ENCODE data around the gene PDSS2.
"Not testable (repeated sequence)": the region's sequence is repeated elsewhere in the genome, so short reads cannot be mapped to it uniquely, and the experiment has no call there.

PDSS2 gene

GRCh38 chr6:107459283-107460082, at the start of gene PDSS2:
TSS of gene PDSS2 (minus strand) at chr6:107459564. CDS start at chr6:107459285, 279 bp downstream.
- peak; percentile 99 for DNase-seq

- no peak for DNase-seq
Observed at GRCh38 chr6:107506145-107506544, 46.8 kb upstream of the PDSS2 start.

- DNase-seq, result no peak
Observed at GRCh38 chr6:107504270-107505026, 45.1 kb upstream of the PDSS2 start.

- DNase-seq, result no peak
Observed at GRCh38 chr6:107496892-107497684, 37.7 kb upstream of the PDSS2 start.

- DNase-seq, result no peak
Observed at GRCh38 chr6:107495971-107496370, 36.6 kb upstream of the PDSS2 start.

GRCh38 chr6:107495196-107495643, 35.9 kb upstream of the PDSS2 start:
- no peak for DNase-seq

- peak; percentile 49 for DNase-seq
Observed at GRCh38 chr6:107493158-107494057, 34.0 kb upstream of the PDSS2 start.

- DNase-seq, result no peak
Observed at GRCh38 chr6:107491760-107492660, 32.6 kb upstream of the PDSS2 start.

- DNase-seq, result no peak
Observed at GRCh38 chr6:107491138-107491609, 31.8 kb upstream of the PDSS2 start.

GRCh38 chr6:107490566-107491137, 31.3 kb upstream of the PDSS2 start:
- no peak for DNase-seq

- no peak for DNase-seq
Observed at GRCh38 chr6:107489636-107490565, 30.5 kb upstream of the PDSS2 start, which contains the start of gene SOBP. TSS of gene SOBP (plus strand) at chr6:107490117. CDS start at chr6:107490617, 500 bp downstream.

GRCh38 chr6:107488875-107489635, 29.7 kb upstream of the PDSS2 start:
- DNase-seq, result no peak

- DNase-seq, result peak; percentile 37
Observed at GRCh38 chr6:107488174-107488874, 29.0 kb upstream of the PDSS2 start.

- DNase-seq, result no peak
Observed at GRCh38 chr6:107485157-107485556, 25.8 kb upstream of the PDSS2 start.

- DNase-seq, result no peak
Observed at GRCh38 chr6:107479089-107479690, 19.8 kb upstream of the PDSS2 start.

- not testable (repeated sequence) for DNase-seq
Observed at GRCh38 chr6:107475826-107476225, 16.5 kb upstream of the PDSS2 start.

GRCh38 chr6:107475360-107475759, 16.0 kb upstream of the PDSS2 start:
- DNase-seq, result not testable (repeated sequence)
